NCI-H2081 (cell line): ENCODE measurements around the gene TMOD3.

Experiments
- DNase-seq, 2 experiments: peaks; one replicate each; lab custom pipeline; 2025; lab: John Stamatoyannopoulos, UW

TMOD3 gene

DNA sequence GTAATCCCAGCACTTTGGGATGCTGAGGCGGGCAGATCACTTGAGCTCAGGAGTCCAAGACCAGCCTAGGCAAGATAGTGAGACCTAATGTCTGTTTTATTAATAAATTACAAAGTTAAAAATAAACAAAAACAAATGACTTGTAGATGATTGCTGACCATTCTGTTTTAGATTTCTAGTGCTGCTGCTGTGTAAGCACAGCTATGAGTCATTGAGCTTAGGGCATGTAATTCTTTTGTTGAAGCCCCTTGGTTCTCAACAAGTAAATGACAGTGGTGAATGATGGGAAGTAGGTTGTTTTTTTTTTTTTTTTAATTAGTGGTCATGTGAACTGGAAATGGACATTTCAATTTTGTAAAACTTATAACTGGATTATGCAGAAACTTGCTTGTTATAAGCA lies 78.9 kb downstream of the TMOD3 start:
- no peak for DNase-seq

DNA sequence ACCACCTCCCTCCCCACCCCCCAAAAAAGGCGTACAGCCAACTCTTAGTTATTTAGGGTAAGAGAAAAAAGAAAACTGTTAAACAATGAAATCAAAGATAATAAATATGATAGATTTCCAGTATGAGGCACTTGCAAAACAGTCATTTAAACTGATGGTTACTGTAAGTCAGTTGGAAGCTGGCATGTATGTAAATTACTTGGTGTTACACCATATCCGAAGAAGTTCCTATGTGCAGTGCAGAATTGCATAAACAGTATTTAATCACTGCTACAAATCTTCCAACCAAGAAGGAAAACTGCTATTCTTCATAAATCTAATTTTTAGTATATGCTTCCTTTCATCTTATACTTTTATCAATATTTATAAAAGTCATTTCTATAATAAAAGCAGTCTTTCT lies 80.1 kb downstream of the TMOD3 start:
- no peak for DNase-seq

DNA sequence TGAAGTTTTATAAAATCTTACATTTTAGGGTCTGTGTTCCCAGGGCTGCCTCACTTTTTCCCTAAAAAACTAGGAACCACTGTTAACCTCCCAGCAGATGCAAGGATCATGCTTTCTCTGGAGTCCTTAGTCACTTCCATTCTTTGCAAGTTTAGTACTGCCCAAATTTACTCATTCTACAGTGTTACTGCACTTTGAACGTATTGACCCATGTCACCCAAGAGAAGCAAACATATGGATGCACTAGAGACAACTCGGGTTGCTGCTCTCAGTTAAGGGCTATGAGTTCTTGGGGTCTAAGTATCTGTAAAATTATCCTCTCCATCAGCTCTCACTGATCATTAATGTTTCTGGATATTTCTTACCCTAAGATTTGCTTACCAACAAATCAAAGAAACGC lies 83.1 kb downstream of the TMOD3 start:
- DNase-seq, result no peak

DNA sequence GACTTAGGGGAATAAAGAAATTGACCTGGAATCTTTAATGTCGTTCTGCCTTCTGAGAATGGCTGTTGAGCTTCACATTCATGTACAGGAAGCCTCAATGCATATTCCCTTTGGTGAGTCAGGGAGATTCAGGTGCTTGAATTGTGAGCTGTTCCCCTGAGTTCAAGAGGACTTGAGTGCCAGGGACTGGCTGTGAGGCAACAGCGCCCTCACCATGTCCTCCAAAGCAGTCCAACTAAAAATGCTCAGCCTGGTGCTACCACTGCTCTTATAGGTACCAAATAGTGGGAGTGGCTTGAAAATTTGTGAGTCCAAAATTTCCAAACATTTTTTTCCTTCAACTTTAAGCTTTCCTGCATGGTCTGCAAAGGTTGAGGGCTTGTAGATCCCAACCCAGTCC lies 88.0 kb downstream of the TMOD3 start:
- DNase-seq, result peak in 1 of 2 experiments; percentile 43

DNA sequence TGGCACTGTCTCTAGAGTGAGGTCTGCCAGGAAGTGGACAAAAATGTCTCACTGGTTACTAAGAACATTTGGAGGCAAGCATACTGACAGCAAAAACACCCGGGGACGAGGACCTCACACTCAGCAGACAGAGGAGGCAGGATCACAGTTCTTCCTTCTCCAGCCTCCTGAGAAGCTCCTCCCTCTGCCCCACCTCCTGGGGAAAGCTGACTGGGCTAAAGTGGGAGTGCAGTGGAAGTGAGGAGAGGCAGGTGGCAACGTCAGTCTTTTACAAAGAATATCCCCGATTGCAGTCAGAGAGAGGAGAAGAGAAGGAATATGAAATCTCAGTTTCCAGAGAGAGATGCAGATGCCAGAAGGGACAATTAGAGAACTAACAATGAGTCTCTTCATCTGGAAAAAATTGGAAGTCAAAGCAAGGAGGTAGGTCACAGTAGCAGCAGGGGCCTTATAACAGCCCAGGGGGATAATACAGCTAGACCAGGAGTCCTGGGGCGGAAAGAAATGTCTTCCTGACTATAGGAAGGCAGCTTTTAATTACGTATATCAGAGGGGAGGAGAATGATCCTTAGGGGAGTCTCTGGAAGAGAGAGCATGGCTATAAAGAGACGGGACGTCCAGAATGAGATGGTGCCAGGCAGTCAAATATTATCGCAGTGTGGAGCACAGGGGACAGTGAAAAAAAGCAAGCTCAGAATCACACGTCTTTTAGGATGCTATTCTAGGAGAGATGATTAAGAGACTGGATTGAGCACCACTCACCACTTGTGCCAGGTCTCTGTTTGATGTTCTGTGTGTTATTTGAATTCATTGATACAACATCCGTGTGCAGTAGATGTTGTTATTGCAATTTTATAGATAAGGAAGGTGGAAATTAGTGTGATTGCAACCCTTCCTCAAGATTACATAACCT lies 95.0 kb downstream of the TMOD3 start:
- peak in 1 of 2 experiments; percentile 21 for DNase-seq

DNA sequence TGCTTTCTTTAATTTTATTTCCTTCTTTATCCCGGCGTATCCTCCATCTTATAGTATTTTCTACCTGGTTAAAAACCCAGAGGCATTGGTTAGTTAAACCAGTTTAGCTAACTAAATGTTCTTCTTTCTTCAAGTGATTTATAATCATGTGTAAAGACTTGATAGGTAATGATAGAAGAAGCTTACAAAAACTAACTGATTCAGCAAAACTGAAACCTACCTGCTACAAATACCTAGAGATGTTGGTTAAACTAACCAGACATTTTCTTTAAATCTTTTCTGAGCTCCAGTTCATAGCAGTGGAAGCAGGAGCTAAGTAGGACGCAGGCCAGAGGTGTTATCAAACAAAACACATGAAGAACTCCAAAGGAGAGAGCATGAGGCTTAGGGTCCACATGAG lies 97.4 kb downstream of the TMOD3 start:
- no peak for DNase-seq

- no peak for DNase-seq
Observed at GRCh38 chr15:51931016-51931415, 101.6 kb downstream of the TMOD3 start.

GRCh38 chr15:51931638-51932037 lies 102.2 kb downstream of the TMOD3 start:
- no peak for DNase-seq

DNA sequence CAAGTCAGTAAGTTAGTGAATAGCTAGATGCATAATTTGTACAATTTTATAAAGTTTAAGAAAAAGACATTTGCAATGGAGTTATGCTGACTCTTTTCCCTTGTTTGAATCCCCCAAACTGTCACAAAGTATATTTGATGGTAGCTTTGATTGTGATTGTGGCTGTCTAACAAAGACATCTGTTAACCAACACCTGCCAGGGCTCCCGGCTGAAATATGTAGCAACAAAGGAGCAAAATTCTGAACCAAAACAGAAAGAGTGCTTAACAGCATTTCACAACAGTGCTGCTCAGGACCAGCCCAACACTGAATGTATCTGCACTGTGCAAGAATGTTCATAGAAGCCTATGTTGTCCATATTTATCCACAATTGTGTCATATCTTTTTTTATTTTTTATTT lies 102.7 kb downstream of the TMOD3 start:
- DNase-seq, result no peak

DNA sequence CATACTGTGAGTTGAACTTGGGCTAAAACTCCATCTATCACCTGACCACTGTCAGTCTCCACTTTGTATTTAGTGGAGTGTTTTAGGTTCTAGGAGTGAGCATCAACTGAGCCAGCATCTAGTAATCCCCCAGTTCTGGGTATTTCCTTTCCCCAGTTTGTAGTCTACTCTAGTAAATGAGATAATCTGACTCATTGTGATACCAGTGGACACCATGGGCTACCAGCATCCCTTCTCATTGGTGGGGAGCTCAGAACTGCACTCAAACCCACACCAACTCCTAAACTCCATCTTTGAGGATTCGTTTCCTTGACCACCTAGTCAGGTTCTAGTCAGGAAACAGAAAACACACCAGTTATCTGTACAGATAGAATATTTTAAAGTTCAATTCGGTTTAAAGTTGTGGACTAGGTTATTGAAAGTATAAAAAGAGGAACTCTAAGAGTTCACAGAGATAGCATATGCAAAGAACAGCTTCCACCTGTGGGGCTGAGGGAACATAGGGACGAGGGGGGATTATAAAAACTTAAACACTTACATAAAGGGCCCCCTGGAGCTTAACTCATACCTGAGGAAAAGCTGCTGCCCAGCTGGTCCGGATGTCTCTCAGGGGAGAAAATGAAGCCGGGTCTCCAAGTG lies 106.1 kb downstream of the TMOD3 start:
- DNase-seq, result no peak

- DNase-seq, result no peak
Observed at GRCh38 chr15:51936105-51936478, 106.6 kb downstream of the TMOD3 start.

- DNase-seq, result no peak
Observed at GRCh38 chr15:51938286-51938685, 108.8 kb downstream of the TMOD3 start.

DNA sequence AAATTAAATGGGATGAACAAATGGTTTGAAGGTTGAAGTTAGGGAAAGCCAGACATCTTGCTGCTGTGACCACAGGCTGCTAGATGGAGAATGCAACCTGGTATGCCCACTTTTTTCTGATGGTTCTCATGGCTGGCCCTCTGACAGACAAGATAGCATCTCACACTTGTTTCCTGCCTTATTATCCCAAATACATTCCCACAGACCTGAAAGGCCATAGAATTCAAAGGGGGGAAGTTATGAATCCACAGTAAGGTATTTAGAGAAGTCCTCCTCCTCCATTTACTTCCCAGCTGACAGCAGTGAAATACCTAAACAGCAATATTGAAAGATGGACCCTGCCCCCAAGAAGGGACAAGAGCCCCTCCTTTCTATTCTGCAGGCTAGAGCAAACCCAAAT lies 109.8 kb downstream of the TMOD3 start:
- no peak for DNase-seq

DNA sequence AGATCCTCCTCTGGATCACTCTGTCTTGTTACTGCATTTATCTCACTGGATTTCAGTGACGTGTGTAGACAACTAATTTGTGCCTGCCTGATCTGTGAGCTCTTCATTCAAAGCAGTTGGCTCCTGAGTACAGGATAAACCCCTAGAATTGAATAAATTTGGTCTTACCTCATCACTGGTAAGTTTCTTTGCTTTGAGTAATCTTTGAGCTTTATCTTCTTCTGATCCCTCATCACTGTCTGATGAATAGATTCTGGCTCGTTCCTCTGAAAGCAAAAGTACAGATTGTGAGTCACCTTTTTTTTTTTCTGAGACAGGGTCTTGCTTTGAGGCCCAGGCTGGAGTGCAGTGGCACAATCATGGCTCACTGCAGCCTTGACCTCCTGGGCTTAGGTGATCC lies 117.7 kb downstream of the TMOD3 start:
- DNase-seq, result no peak

DNA sequence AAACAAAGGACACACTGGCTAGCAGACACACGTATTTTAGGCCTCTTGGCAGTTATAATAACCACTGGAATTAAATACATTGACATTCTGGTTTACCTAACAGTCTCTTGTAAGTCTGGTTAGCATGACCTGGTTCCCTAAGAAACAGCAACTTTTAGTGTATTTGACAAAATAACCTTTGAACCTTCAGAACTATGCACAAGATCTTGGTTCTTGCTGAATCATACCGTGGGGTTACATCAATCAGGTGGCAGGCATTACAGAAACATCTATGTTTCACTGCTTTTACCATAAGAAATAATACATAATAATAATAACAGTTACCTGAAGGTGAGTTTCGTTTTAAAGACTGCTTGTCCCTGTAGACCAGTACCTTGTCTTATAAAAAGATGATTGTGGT lies 123.4 kb downstream of the TMOD3 start:
- DNase-seq, result no peak

- DNase-seq, result no peak
Observed at GRCh38 chr15:51955504-51955903, 126.1 kb downstream of the TMOD3 start.
